Measurements from ENCODE around the gene PDZD2.
"Not testable (repeated sequence)": the region's sequence is repeated elsewhere in the genome, so short reads cannot be mapped to it uniquely, and the experiment has no call there.

The PDZD2 gene

DNA sequence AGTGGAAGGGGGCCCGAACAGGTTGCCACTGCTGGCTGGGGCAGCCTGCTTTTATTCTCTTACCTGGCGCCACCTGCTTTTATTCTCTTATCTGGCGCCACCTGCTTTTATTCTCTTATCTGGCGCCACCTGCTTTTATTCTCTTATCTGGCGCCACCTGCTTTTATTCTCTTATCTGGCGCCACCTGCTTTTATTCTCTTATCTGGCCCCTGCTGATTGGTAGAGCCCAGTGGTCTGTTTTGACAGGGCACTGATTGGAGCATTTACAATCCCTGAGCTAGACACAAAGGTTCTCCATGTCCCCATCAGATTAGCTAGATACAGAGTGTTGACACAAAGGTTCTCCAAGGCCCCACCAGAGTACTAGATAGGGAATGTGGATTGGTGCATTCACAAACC, 52.5 kb downstream of the PDZD2 start:
- not testable (repeated sequence) for DNase-seq (ENCODE audit: low read depth in 2 of 2)

DNA sequence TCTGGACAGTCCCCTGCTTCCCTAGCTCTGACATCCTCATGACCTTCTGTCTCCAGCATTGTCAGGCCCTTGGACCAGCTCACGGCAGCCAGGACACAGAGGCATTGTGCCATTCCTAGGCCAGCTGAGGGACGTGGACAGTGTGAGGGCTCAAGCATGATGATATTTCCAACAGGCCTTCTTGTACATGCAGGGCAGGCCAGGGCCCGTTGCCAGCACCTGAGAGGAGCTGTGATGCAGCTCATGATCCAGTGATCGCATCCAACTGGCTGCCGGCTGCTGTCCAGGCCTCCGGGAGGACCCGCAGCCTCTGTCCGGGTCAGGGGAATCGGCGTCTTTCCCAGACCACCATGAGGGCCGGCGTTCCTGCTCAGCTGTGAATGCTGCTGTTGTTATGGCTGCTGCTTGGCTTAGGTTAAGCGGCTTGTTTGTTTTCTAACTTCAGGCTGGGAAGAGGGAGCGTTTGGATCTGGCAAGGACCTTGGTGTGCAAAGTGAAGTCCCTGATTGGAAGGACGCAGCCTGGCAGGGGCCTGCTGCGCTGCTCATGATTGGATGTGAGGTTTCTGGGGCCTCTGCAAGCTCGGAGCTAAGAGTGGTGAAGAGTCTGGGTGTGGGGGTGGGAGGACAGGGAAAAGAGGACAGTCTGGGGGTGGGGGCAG, 53.8 kb downstream of the PDZD2 start:
- no peak for DNase-seq (ENCODE audit: low read depth in 2 of 2)

DNA sequence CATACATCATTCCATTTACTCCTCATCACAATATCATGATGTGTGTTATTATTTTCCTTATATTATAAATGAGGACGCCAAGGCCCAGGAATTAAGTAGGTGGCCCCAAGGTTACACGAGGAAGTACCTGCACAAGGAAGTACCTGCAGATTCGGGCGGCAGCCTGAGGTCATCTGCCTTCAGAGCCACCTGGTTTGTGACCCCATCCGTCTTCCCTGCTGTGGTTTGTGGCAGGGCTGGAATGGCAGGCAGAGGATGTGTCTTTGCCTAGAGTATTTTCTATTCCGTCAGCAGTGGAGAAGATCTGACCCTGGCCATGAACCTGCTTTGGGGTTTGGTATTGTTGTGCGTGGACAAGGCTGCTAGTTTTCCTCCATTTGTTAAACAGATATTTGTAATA, 59.7 kb downstream of the PDZD2 start:
- no peak for DNase-seq (ENCODE audit: low read depth in 2 of 2)

DNA sequence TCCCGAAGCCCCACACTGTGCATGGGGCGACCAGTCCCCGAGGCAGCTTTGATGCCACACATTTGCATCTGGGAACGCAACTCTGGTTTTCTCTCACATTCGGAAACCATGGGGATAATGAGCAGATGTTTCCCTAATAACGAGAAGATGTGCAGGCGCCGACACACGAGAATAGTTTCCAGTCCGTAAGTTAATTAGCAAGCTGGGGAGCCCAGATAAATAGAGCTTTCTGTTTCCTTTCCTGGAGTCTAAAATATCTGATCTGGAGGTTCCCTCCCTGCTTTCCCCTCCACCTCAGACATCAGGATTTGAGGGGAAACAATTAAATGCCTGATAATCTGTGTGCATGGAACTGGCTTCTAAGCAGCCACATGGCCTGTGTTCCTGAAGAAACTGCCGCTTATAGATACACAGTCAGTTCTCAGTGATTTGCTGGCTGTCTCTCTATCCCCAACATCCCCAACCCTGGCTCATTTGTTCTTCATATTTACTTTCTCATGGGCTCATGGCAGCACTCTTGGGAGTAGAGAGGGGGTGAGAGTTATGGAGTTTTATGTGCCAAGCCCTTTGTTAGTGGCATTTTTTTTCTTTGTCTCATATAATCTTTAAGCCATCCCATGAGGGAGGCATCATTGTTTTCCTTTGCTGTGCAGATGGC, 62.8 kb downstream of the PDZD2 start:
- no peak for DNase-seq (ENCODE audit: low read depth in 2 of 2)

DNA sequence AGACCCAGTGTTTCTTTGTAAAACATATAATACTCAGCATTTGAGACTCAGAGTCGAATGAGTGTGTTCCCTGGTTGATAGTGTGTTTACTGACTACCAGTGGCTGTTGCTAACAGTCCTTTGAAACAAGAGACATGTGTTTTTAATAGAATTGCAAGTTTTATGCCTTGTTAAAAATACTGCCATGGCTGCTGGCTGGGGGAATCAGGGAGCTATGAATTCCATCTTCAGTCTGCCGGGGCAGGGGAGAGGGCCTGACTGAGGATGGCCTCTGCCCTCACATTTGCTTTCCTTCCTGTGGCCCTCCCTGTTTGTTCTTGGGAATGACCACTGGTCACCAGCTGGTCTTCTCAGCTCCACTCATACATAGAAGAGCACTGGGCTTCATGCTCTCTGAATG, 63.8 kb downstream of the PDZD2 start:
- DNase-seq (ENCODE audit: low read depth in 2 of 2): no peak

DNA sequence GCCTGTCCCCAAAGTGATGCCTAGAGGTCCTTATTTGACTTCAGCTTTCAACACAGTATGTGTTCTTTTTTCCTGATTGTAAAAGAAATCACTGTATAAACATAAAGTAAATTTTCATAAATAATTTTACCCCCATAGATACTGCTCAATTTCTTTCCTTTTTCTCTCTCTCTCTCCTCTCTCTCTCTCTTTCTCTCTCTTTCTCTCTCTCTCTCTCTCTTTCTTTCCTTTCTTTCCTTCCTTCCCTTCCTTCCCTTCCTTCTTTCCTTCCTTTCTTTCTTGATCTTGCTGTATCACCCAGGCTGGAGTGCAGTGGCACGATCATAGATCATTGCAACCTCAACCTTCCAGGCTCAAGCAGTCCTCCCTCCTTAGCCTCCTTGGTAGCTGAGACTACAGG, 64.8 kb downstream of the PDZD2 start:
- DNase-seq (ENCODE audit: low read depth in 2 of 2): no peak

DNA sequence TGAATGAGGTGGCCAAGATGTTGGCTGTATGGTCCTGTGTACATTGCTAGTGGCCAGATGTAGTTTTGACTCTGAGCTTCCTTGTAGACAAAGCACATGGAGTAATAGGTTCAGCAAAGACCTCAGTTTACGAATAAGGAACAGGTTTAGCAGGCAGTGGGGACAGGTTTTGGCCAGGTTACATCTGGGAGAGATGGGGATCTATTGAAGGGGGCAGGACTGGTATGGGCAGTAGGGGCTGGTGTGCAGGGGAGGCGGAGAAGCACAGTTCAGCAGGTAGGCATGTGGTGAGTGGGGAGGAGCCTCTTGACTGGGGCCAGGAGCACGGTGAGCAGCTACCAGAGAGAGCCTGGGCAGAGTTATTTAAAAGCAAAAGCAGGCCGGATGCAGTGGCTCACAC, 67.3 kb downstream of the PDZD2 start:
- no peak for DNase-seq (ENCODE audit: low read depth in 2 of 2)

DNA sequence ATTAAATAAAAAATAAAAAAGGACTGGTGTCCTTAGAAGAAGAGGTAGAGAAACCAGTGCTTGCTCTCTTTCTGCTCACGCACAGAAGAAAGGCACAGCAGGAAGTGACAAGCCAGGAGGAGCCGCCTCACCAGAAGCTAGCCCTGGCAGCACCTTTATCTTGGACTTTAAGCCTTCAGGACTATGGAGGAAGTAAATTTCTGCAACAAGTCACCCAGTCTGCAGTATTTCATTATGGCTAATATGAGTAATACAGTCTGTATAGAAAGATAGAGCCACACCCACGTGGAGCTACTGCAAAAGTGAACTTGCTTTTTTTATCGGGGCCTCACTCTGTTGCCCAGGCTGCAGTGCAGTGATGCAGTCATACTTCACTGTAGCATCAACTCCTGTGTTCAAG, 68.4 kb downstream of the PDZD2 start:
- DNase-seq (ENCODE audit: low read depth in 2 of 2): no peak

DNA sequence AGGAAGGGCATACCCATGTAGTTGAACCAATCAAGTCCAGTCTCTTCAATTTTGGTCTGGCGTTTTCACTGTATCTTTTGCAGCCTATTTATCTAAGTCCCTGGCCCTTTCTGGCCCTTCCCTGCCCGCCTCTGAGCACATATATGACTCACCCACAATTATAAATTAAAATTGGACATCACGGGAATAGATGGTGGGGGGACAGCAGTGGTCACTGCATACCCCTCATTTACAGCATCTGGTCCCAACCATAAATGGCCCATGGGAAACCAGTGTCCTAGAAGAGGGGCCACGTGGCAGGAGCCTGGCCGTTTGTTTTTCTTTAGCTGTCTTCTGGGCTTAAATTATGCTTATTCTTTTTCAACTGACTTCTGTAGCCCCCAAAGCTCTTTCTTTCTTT, 69.2 kb downstream of the PDZD2 start:
- no peak for DNase-seq (ENCODE audit: low read depth in 2 of 2)

DNA sequence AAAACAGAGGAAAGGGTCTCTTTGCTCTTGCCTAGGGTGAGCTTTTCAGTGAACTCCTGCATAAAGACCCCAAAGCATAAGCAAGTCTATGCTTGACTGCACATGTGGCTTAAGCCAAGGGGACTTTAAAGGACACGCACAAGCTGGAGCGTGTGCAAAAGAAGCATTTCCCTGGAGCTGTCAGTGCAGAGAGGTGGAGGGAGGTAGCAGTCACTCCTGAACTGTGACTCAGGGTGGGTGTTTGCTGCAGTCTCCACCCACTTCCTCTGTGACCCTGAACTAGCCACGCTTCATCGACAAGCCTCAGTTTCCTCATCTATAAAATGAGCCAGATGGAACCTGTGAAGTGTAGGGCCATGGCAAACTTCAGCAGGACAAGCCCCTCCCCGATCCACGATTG, 72.4 kb downstream of the PDZD2 start:
- DNase-seq (ENCODE audit: low read depth in 2 of 2): no peak

DNA sequence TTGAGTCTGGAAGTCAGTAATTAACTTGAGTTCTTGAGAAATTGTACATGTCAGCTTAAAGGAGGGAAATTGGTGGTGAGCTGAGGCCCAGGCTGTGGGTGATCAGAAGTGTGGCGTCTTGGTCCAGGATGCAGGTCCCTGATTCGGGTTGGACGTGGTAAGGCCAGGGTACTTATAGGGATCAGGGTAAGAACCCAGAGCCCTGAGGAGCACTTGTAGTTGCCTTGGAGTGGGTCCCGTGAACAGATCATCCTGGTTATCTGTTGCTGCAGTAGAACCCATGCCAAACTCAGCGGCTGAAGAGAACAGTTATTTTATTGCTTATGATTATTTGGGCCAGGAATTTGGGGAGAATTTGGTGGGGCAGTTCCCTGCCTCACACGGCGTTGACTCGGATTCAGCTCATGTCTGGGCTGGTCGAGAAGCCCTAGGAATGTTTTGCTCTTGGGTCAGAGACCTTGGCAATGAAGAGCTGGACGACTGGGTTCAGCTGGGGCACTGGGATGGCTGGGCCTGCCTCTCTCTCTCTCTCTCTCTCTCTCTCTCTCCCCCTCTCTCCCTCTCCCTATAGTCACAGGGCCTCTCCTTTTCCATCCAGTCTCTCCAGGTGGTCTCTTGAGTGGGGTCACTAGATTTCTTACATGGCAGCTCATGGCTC, 73.1 kb downstream of the PDZD2 start:
- DNase-seq (ENCODE audit: low read depth in 2 of 2): no peak

DNA sequence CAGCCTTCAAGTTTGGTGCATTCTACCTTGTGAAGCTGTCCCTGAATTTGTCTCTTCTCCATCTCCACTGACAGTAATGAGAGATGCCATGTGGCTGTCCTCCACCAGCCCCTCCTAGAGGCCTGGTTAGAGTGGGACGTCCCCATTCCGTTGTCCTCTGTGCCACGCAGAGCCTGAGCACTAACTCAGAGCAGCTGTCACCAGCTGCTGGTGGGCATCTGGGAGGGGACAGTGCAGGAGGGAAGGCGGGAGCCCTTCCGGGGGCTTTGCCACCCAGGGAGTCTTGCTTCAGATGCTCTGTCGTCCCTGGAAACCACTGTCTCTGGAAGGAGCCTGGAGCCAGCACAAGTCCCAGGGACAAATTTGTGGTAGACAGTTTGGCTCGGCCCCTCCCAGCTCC, 78.6 kb downstream of the PDZD2 start:
- DNase-seq (ENCODE audit: low read depth in 2 of 2): no peak

DNA sequence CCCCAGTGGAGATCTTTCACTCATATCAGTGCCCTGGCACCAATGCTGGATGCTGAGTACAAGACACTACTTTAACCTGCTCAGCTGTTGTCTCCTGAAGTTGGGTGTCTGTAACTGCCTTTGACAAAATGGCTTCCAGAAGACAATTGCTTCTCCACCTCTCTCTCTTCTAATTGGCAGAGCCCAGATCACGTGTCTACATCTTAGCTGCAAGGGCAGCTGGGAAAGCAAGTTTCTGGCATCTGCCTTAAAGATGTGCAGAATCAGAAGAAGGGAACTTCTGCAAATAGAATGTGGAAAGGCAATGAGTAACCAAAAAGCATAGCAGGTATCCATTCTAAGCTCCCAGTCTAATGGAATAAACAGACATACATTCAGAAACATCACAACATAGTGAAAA, 81.1 kb downstream of the PDZD2 start:
- no peak for DNase-seq (ENCODE audit: low read depth in 2 of 2)

DNA sequence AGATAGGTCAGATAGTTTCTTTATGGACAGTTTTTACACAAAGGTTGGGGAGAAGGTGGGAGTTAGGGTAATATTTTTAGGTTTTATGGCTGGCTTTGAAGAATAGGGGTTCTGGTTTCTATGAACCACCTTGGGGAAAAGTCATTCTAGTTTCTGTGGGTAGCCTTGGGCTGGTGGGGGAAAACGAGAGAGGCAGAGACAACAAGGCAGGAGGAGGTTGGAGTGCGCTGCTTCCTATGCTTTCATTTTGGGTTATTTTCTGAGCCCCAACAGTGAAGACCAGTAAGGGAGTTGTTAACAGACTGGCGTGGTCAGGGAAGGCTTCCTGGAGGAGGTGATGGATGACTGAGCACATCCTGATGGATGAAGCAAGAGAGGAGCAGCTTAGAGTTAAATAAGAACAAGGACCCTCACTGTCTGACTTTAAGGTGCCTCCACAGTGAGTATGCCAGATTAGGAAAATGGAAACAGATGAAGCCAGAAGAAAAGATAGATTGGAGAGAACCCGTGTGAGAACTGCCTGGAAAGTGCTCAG, 81.9 kb downstream of the PDZD2 start:
- no peak for DNase-seq (ENCODE audit: low read depth in 2 of 2)

DNA sequence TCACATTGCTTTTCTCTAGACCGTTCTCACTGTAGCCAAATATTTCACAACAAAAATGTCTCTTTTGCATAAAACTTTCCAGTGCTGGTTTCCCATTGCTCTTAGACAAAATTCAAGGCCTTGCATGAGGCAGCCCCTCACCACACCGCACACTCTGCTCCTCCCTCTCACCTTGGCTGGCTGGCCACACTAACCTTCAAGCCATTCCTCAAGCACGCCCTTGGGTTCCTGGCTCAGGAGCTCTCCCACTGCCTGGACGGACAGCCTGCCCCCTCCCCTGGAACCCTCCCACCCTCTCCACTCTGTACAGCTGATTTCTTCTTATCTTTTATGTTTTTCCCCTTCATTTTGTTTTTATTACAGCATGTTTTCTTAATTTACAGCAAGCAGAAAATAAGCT, 83.2 kb downstream of the PDZD2 start:
- DNase-seq (ENCODE audit: low read depth in 2 of 2): no peak

DNA sequence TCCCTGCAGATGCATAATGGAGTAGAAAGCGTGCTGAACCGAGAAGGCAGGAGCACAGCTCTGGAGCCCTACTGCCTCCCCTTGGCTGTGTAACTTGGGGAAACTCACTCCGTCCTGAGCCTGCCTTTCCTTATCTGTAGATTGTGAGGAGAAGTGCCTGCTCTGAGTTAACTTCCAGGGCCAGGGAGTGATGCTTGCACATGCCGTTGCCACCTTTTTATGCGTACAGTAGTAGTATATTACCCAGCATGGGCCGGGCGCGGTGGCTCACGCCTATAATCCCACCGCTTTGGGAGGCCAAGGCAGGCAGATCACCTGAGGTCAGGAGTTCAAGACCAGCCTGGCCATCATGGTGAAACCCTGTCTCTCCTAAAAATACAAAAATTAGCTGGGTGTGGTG, 87.1 kb downstream of the PDZD2 start:
- no peak for DNase-seq (ENCODE audit: low read depth in 2 of 2)

DNA sequence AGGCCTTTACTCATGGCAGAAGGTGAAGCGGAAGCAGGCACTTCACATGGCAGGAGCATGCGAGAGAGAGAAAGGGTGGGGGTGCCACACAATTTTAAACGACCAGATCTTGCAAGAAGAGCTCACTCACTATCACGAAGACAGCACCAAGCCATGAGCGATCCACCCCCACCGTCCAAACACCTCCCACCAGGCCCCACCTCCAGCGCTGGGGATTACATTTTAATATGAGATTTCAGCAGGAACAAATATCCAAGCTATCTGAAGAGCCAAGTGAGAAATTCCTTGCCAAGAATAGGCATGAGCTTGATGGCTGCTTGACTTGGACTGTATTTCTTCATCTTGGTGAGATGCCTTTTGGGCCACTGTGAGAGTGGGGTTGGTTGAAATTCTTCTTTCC, 88.0 kb downstream of the PDZD2 start:
- DNase-seq (ENCODE audit: low read depth in 2 of 2): no peak

DNA sequence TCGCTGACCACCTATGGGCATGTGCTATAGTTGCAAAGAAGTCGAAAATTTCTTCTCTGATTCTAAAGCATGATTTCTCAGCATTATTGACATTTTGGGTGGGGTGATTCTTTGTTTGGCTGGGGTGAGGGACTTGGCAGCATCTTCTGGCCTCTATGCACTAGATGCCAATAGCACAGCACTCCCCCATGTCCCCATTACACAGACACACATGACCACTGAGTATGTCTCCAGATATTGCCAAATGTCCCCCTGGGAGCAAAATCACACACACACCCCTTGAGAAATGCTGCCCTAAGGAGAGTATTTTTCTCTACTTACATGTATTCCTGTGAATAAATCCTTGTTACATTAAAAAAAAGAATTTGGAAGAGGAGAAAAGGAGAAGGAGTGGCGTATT, 89.1 kb downstream of the PDZD2 start:
- no peak for DNase-seq (ENCODE audit: low read depth in 2 of 2)

DNA sequence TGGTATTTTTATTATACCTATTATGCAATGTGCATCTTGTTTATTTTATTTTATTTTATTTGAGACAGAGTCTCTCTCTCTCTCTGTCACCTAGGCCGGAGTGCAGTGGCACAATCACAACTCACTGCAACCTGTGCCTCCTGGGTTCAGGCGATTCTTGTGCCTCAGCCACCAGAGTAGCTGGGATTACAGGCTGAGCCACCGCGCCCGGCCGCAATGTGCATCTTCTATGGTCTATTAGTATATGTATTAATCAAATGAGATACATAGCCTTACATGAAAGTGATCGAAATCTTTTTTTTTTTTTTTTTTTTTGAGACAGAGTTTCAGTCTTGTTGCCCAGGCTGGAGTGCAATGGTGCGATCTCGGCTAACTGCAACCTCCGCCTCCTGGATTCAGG, 89.9 kb downstream of the PDZD2 start:
- DNase-seq (ENCODE audit: low read depth in 2 of 2): not testable (repeated sequence)

DNA sequence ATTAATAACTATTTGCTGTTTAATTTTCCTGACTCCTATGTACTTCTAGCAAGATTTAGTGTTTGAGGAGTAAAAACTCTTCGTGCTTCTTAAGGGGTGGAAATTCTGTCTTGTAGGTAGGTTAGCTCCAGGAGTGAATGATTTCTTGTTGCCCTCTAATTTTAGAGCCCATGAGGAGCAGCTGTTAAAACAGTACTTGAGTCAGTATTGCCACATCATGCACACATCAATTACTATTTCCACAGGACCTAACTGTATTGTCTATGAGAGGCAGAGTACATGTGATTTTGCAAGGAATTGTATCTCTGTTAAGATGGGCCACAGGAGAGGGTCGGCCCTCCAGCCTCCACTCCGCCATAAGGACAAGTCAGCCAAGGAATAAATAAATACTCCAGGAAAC, 91.2 kb downstream of the PDZD2 start:
- DNase-seq (ENCODE audit: low read depth in 2 of 2): no peak

DNA sequence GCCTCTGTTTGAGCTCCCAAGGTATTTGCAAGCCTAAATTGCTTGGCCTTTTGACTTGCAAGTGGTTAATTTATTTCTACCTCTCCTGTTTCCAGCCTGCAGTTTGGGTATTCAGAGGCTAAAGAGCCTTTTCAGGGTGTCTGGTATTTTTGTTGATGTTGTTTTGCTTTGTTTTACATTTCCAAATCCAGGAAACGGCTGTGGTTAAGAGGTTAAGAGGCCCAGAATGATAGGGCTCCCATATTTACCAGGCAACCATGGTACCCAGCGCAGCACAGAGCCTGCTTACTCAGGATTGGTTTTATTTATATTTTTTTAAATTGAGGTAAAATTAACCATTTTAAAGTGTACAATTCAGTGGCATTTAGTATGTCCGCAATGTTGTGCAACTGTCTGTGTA, 92.1 kb downstream of the PDZD2 start:
- no peak for DNase-seq (ENCODE audit: low read depth in 2 of 2)

DNA sequence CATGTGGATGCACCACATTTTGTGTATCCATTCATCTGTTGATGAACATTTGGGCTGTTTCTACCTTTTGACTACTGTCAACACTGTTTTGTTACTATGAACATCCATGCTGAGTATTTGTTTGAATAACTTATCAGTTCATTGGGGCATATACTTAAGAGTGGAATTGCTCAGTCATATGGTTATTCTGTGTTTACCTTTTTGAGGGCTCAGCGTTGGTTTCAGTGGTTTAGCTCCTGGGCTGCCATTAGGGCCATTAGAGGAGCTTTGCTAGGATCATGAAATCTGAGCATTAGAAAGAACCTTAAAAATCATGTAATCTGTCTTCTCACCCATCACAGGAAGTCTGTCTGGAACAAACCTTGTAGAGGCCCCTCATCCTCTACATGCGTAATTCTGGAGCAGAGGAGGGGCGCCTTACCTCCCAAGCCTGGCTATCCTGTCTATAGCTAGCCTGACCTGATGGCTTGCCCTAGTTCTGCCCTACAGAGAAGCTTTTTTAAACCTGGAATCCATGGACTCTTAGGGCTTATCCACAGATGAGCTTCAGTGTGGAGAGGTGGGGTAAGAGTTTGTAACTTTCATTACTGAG, 92.9 kb downstream of the PDZD2 start:
- DNase-seq (ENCODE audit: low read depth in 2 of 2): no peak

DNA sequence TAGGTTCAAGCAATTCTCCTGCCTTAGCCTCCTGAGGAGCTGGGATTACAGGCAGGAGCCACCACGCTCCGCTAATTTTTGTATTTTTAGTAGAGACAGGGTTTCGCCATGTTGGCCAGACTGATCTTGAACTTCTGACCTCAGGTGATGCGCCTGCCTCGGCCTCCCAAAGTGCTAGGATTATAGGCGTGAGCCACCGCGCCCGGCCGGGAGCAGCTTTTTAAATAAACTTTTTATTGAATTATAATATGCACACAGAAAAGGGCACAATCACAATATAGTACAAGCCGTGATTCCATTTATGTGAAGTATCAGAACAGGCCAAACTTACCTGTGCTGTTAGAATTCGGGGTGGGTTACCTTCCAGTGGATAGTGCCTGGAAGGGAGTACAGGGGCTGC, 93.9 kb downstream of the PDZD2 start:
- DNase-seq (ENCODE audit: low read depth in 2 of 2): not testable (repeated sequence)

Measured in stimulated activated CD8-positive, alpha-beta memory T cell treated with anti-CD3 and anti-CD28 coated beads, Interleukin-15, amount 100 ng/mL, for 48 hours (primary cell).